Endothelial cell of umbilical vein (primary cell): ENCODE measurements around the gene HEYL. TPM values are rescaled to one million over a fixed set of nuclear protein-coding genes. Genes with fewer than 3 reads are reported as not detected.

ENCODE experiments used
- BruUV-seq: library from RNA; stranded (reverse); fragments of 400-500 nt; replicated peaks from 2 replicates; lab custom pipeline; 2021; lab: Mats Ljungman, UMichigan
- CTCF ChIA-PET: fragments of 300-600, 350-600 bp; sonication (Branson Sonifier 250); formaldehyde crosslinking; loops from one replicate; lab custom pipeline; 2021; ENCODE audit warnings: antibody characterized with exemption, inconsistent platforms; lab: Charles Lee
- POLR2A ChIA-PET: fragments of 300-600, 350-600 bp; sonication (Branson Sonifier 250); formaldehyde crosslinking; loops from one replicate; lab custom pipeline; 2021; ENCODE audit warnings: antibody characterized with exemption, inconsistent platforms; lab: Charles Lee
- DNase-seq: peaks from one replicate; pipeline ENCODE4 v3.0.0-alpha.2; 2011; ENCODE audit warnings: low read depth, low spot score
- FAIRE-seq: peaks from 2 replicates; lab custom pipeline; 2011; peaks lifted over from hg19 to GRCh38; lab: Jason Lieb, UNC
- H2AFZ ChIP-seq: 2 replicates; pipeline ENCODE4 v1.6.0; 2012; ENCODE audit warnings: low read depth, low read length, control low read depth, inconsistent platforms
- H3K27ac ChIP-seq: 2 replicates; pipeline ENCODE4 v1.5.1; 2011; ENCODE audit warnings: low read depth, mild to moderate bottlenecking, control low read depth, low read length, moderate library complexity; ENCODE audit not compliant: insufficient read depth
- H3K27me3 ChIP-seq, 2 experiments: 2 replicates each; pipeline versions ENCODE4 v1.6.0 to v1.6.1; 2011; ENCODE audit warnings: low read length in 2 of 2, mixed read lengths in 1 of 2; ENCODE audit not compliant: control insufficient read depth in 2 of 2, insufficient read depth in 2 of 2
- H3K36me3 ChIP-seq, 2 experiments: 2 replicates in 1 of 2; 3 replicates in 1 of 2; pipeline ENCODE4 v1.5.1; 2011; ENCODE audit warnings: low read length in 2 of 2, mild to moderate bottlenecking in 1 of 2, moderate library complexity in 1 of 2; ENCODE audit not compliant: control insufficient read depth in 2 of 2, insufficient read depth in 2 of 2; ENCODE audit errors: extremely low read depth in 1 of 2
- H3K4me1 ChIP-seq: 3 replicates; pipeline ENCODE4 v1.5.1; 2011; ENCODE audit warnings: mild to moderate bottlenecking, low read length; ENCODE audit not compliant: control insufficient read depth, insufficient read depth; ENCODE audit errors: extremely low read depth
- H3K4me2 ChIP-seq: 2 replicates; pipeline ENCODE4 v1.6.1; 2011; ENCODE audit warnings: low read length, control low read depth, mixed read lengths; ENCODE audit not compliant: insufficient read depth
- H3K4me3 ChIP-seq, 3 experiments: fragments of 200-600 bp in 1 of 3; sonication (generic), shearing (Covaris generic) in 1 of 3; replicated peaks in 1 of 3; 2 replicates each; pipeline ENCODE4 v1.5.1; 2011 to 2016; ENCODE audit warnings: control low read depth in 3 of 3, low read length in 3 of 3, mild to moderate bottlenecking in 2 of 3, inconsistent platforms in 1 of 3, low read depth in 1 of 3, moderate library complexity in 1 of 3; ENCODE audit not compliant: insufficient read depth in 1 of 3
- H3K79me2 ChIP-seq: 2 replicates; pipeline ENCODE4 v1.6.0; 2012; ENCODE audit warnings: low read length, inconsistent platforms; ENCODE audit not compliant: control insufficient read depth, insufficient read depth
- H3K9ac ChIP-seq: replicated peaks from 2 replicates; pipeline ENCODE3; 2011; ENCODE audit warnings: low read length, control low read depth; ENCODE audit not compliant: insufficient read depth; ENCODE audit errors: extremely low read depth
- H3K9me1 ChIP-seq: replicated peaks from 3 replicates; pipeline ENCODE4 v1.6.0; 2011; ENCODE audit warnings: mild to moderate bottlenecking, low read length; ENCODE audit not compliant: control insufficient read depth, insufficient read depth; ENCODE audit errors: extremely low read depth
- H3K9me3 ChIP-seq: replicated peaks from 2 replicates; pipeline ENCODE4 v1.5.1; 2012; ENCODE audit warnings: low read length, inconsistent platforms; ENCODE audit not compliant: control insufficient read depth, insufficient read depth
- H4K20me1 ChIP-seq: replicated peaks from 2 replicates; pipeline ENCODE3; 2011; ENCODE audit warnings: mild to moderate bottlenecking, low read length; ENCODE audit not compliant: control insufficient read depth, insufficient read depth; ENCODE audit errors: extremely low read depth
- EZH2 ChIP-seq: IDR thresholded peaks from 2 replicates; pipeline ENCODE4 v1.6.1; 2012; ENCODE audit warnings: borderline replicate concordance, low read depth, mild to moderate bottlenecking, moderate library complexity, low read length, inconsistent platforms; ENCODE audit not compliant: severe bottlenecking
- FOS ChIP-seq: IDR thresholded peaks from 2 replicates; pipeline ENCODE4 v1.6.1; 2011; ENCODE audit warnings: mild to moderate bottlenecking, low read length, moderate library complexity, borderline replicate concordance; ENCODE audit not compliant: insufficient read depth
- GATA2 ChIP-seq: IDR thresholded peaks from 2 replicates; pipeline ENCODE4 v1.7.0; 2011; ENCODE audit warnings: low read depth, mild to moderate bottlenecking, moderate library complexity, mixed read lengths, low read length; ENCODE audit not compliant: insufficient read length, insufficient read depth
- JUN ChIP-seq: IDR thresholded peaks from 2 replicates; pipeline ENCODE4 v1.6.1; 2011; ENCODE audit warnings: borderline replicate concordance, low read depth; ENCODE audit not compliant: insufficient read length, insufficient read depth
- MAX ChIP-seq: IDR thresholded peaks from 2 replicates; pipeline ENCODE4 v1.6.1; 2011; ENCODE audit not compliant: insufficient read depth, insufficient read length
- MYC ChIP-seq: IDR thresholded peaks from one replicate; pipeline ENCODE4 v1.6.1; 2011; ENCODE audit warnings: mild to moderate bottlenecking, low read depth, low read length
- POLR2A ChIP-seq: IDR thresholded peaks from 2 replicates; pipeline ENCODE4 v1.6.1; 2012; ENCODE audit warnings: low read depth, mild to moderate bottlenecking, control low read depth, low read length
- POLR2AphosphoS5 ChIP-seq: IDR thresholded peaks from 2 replicates; pipeline ENCODE4 v1.6.1; 2012; ENCODE audit warnings: low read depth, mild to moderate bottlenecking, control low read depth, low read length, moderate library complexity; ENCODE audit not compliant: insufficient read depth
- dilution Hi-C: fragments of 300-500 bp; cut with MboI; formaldehyde crosslinking; loops from one replicate; pipeline ENCODE4 v1.15.0; 2019; ENCODE audit warnings: low sequenced_read_pairs; ENCODE audit not compliant: extremely low pct_ligation_motif_present
- intact Hi-C: fragments of 100-400 bp; cut with micrococcal nuclease; formaldehyde crosslinking; loops from one replicate; pipeline ENCODE4 v1.10.0; 2022
- polyA plus RNA-seq, 4 experiments: library from polyadenylated mRNA; depleted of rRNA in 3 of 4; stranded (reverse) in 3 of 4; unstranded in 1 of 4; fragments of >200 nt; gene quantifications; 2 replicates each; pipeline versions ENCODE4 v1.2.1 to v1.2.3, GENCODE V29; 2011 to 2012; ENCODE audit warnings: missing spikeins in 1 of 4
- total RNA-seq: library from RNA; stranded (reverse); gene quantifications from 2 replicates; pipeline ENCODE4 v1.2.3, GENCODE V29; 2021
- TF ChIP-seq, protein P1 (sequence below), 2 donors: IDR thresholded peaks; 1 replicate in 1 of 2; 2 replicates in 1 of 2; pipeline ENCODE4 v1.5.1; 2011; ENCODE audit warnings: low read length in 2 of 2, mild to moderate bottlenecking in 2 of 2, moderate library complexity in 2 of 2, control low read depth in 1 of 2, inconsistent platforms in 1 of 2, low read depth in 1 of 2; ENCODE audit not compliant: insufficient read depth in 1 of 2; ENCODE audit errors: extremely low read depth in 1 of 2

Gene HEYL
- total and polyA plus RNA-seq, 2 donors (not counting 3 experiments of a cell fraction or from before 2014, with no cell fraction given), result not detected

GRCh38 chr1:39590546-39590945 lies 48.9 kb downstream of the HEYL start:
- H3K27me3 ChIP-seq, result peaks cover 2 to 9% of the 10 kb centered on the region in 2 experiments
- H2AFZ ChIP-seq, result no peak overlapping the region
- DNase-seq (no peak), FAIRE-seq (no peak)
- H3K4me2 ChIP-seq, result no peak overlapping the region
- no peak for TF ChIP-seq POLR2A
- no peaks in the 10 kb centered on the region for H3K79me2 ChIP-seq
- H3K9me1 ChIP-seq, result no peaks in the 10 kb centered on the region
- ChIA-PET POLR2A (no interaction called here), CTCF (interaction anchor here (1.0 kb wide), 1 partner anchor 16 kb away, joined by 3 read pairs; no protein-coding TSS in a partner anchor)
- H3K27ac ChIP-seq, result no peak overlapping the region
- H4K20me1 ChIP-seq, result no peaks in the 10 kb centered on the region
- no peaks in the 10 kb centered on the region for H3K9me3 ChIP-seq
- no peak overlapping the region for H3K4me3 ChIP-seq
- intact Hi-C loops (no loop called here), dilution Hi-C loops (no loop called here)
- H3K36me3 ChIP-seq, result no peaks in the 10 kb centered on the region
- H3K9ac ChIP-seq, result no peak overlapping the region
- H3K4me1 ChIP-seq, result no peaks in the 10 kb centered on the region
- no TSS peak for BruUV-seq

GRCh38 chr1:39585933-39586332 lies 53.5 kb downstream of the HEYL start:
- Histone ChIP-seq H2AFZ (no peak overlapping the region), H3K27ac (no peak overlapping the region), H3K4me2 (no peak overlapping the region), H3K4me1 (no peaks in the 10 kb centered on the region), H3K36me3 (no peaks in the 10 kb centered on the region), H4K20me1 (no peaks in the 10 kb centered on the region), H3K9ac (no peak overlapping the region), H3K9me3 (no peaks in the 10 kb centered on the region), H3K79me2 (no peaks in the 10 kb centered on the region), H3K9me1 (no peaks in the 10 kb centered on the region), H3K27me3 (peaks cover 0 to 6% of the 10 kb centered on the region in 2 experiments), H3K4me3 (no peak overlapping the region)
- intact Hi-C loops, result no loop called here
- TF ChIP-seq GATA2, result no peak
- TF ChIP-seq JUN, result no peak
- TF ChIP-seq FOS, result no peak
- TF ChIP-seq POLR2AphosphoS5, result no peak
- TF ChIP-seq MAX, result no peak
- TF ChIP-seq, protein P1, sequence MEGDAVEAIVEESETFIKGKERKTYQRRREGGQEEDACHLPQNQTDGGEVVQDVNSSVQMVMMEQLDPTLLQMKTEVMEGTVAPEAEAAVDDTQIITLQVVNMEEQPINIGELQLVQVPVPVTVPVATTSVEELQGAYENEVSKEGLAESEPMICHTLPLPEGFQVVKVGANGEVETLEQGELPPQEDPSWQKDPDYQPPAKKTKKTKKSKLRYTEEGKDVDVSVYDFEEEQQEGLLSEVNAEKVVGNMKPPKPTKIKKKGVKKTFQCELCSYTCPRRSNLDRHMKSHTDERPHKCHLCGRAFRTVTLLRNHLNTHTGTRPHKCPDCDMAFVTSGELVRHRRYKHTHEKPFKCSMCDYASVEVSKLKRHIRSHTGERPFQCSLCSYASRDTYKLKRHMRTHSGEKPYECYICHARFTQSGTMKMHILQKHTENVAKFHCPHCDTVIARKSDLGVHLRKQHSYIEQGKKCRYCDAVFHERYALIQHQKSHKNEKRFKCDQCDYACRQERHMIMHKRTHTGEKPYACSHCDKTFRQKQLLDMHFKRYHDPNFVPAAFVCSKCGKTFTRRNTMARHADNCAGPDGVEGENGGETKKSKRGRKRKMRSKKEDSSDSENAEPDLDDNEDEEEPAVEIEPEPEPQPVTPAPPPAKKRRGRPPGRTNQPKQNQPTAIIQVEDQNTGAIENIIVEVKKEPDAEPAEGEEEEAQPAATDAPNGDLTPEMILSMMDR (IDR thresholded peaks at IDR 0.05; ENCODE audit: extremely low read depth in 1 of 2, insufficient read depth in 1 of 2, low read depth in 1 of 2, low read length in 2 of 2), result no peak
- TF ChIP-seq POLR2A, result no peak
- TF ChIP-seq MYC, result no peak
- no peak for TF ChIP-seq EZH2
- DNase-seq (no peak), FAIRE-seq (no peak)
- POLR2A ChIA-PET, result no interaction called here
- CTCF ChIA-PET, result interaction anchor here (1.3 to 1.7 kb wide), 2 partner anchors 20 to 68 kb away, joined by 3 to 5 read pairs; no protein-coding TSS in a partner anchor
- dilution Hi-C loops, result no loop called here
- BruUV-seq, result no TSS peak
